HCT116 (cell line): ENCODE measurements around the gene FSCN2.

Experiments
- CTCF ChIP-seq, 3 experiments: fragments of 200-600 bp in 1 of 3; sonication (generic) in 1 of 3; IDR thresholded peaks in 2 of 3; conservative IDR thresholded peaks in 1 of 3; 2 replicates each; pipeline ENCODE4 v1.5.1; 2012 to 2017; ENCODE audit warnings: low read depth in 2 of 3, low read length in 2 of 3, antibody characterized with exemption in 1 of 3, borderline replicate concordance in 1 of 3, control low read depth in 1 of 3, mild to moderate bottlenecking in 1 of 3, mixed read lengths in 1 of 3, mixed run types in 1 of 3, moderate library complexity in 1 of 3; ENCODE audit not compliant: insufficient read depth in 1 of 3
- FOSL1 ChIP-seq: IDR thresholded peaks from 2 replicates; pipeline ENCODE4 v1.6.1; 2012; ENCODE audit warnings: low read depth
- POLR2A ChIP-seq: IDR thresholded peaks from 2 replicates; pipeline ENCODE4 v1.7.0; 2011; ENCODE audit warnings: borderline replicate concordance; ENCODE audit not compliant: insufficient read depth, insufficient read length; ENCODE audit errors: extremely low read depth
- POLR2AphosphoS5 ChIP-seq: IDR thresholded peaks from 2 replicates; pipeline ENCODE4 v1.6.1; 2011; ENCODE audit warnings: mild to moderate bottlenecking, low read depth, low read length, moderate library complexity
- RAD21 ChIP-seq: IDR thresholded peaks from 2 replicates; pipeline ENCODE4 v1.6.1; 2012; ENCODE audit warnings: low read depth, mild to moderate bottlenecking
- REST ChIP-seq: IDR thresholded peaks from 2 replicates; pipeline ENCODE4 v1.6.1; 2012; ENCODE audit warnings: low read depth
- YY1 ChIP-seq: IDR thresholded peaks from 2 replicates; pipeline ENCODE4 v1.6.1; 2011; ENCODE audit warnings: low read length, low read depth, moderate library complexity, mild to moderate bottlenecking; ENCODE audit not compliant: insufficient replicate concordance; ENCODE audit errors: extremely low read depth

- no peak for TF ChIP-seq FOSL1
- no peak for TF ChIP-seq CTCF (IDR thresholded peaks at IDR 0.05 in 2 of 3, conservative IDR thresholded peaks at IDR 0.05 in 1 of 3; ENCODE audit: borderline replicate concordance in 1 of 3, insufficient read depth in 1 of 3, low read depth in 2 of 3, low read length in 2 of 3)
- no peak for TF ChIP-seq POLR2A
- no peak for TF ChIP-seq YY1
- TF ChIP-seq REST: no peak
- TF ChIP-seq POLR2AphosphoS5: no peak
- no peak for TF ChIP-seq RAD21
These were observed 11.2 kb upstream of the FSCN2 start for GRCh38 chr17:81517009-81517338.
